DND-41 (cell line): ENCODE results near the gene MYEOV.

Source experiments
- ATAC-seq: fragments of 200-7000 bp; cut with Tn5 transposase; 3 replicates; pipeline ENCODE4 v1.9.1; 2021; ENCODE audit warnings: low read depth; ENCODE audit not compliant: insufficient read depth
- DNase-seq: peaks from one replicate; pipeline ENCODE4 v3.0.0-alpha.2; 2020
- H2AFZ ChIP-seq: 2 replicates; pipeline ENCODE4 v1.6.0; 2012; ENCODE audit warnings: low read depth, low read length
- H3K27ac ChIP-seq: 2 replicates; pipeline ENCODE4 v1.5.1; 2012; ENCODE audit warnings: low read length, inconsistent platforms
- H3K27me3 ChIP-seq: fragments of 200-600 bp; sonication (generic); 2 replicates; pipeline ENCODE4 v1.6.0; 2012; ENCODE audit warnings: low read length, mild to moderate bottlenecking, inconsistent platforms; ENCODE audit not compliant: insufficient read depth, poor library complexity
- H3K36me3 ChIP-seq: 2 replicates; pipeline ENCODE4 v1.5.1; 2012; ENCODE audit warnings: low read length, inconsistent platforms; ENCODE audit not compliant: insufficient read depth
- H3K4me1 ChIP-seq: 2 replicates; pipeline ENCODE4 v1.5.1; 2012; ENCODE audit warnings: mild to moderate bottlenecking, low read length; ENCODE audit not compliant: insufficient read depth
- H3K4me2 ChIP-seq: 2 replicates; pipeline ENCODE4 v1.6.0; 2012; ENCODE audit warnings: mild to moderate bottlenecking, moderate library complexity, low read length, inconsistent platforms; ENCODE audit not compliant: insufficient read depth
- H3K4me3 ChIP-seq, 2 experiments: fragments of 200-600 bp in 1 of 2; shearing (Covaris generic) in 1 of 2; 2 replicates each; pipeline ENCODE4 v1.5.1; 2012 to 2016; ENCODE audit warnings: inconsistent platforms in 2 of 2, low read length in 2 of 2, mild to moderate bottlenecking in 2 of 2, low read depth in 1 of 2, moderate library complexity in 1 of 2
- H3K79me2 ChIP-seq: 2 replicates; pipeline ENCODE4 v1.6.0; 2012; ENCODE audit warnings: low read length, inconsistent platforms; ENCODE audit not compliant: insufficient read depth
- H3K9ac ChIP-seq: 2 replicates; pipeline ENCODE4 v1.6.0; 2012; ENCODE audit warnings: low read depth, mild to moderate bottlenecking, inconsistent platforms, low read length, moderate library complexity
- H3K9me3 ChIP-seq: 2 replicates; pipeline ENCODE4 v1.5.1; 2012; ENCODE audit warnings: low read length, moderate library complexity, mild to moderate bottlenecking, inconsistent platforms; ENCODE audit not compliant: insufficient read depth, severe bottlenecking
- H4K20me1 ChIP-seq: 2 replicates; pipeline ENCODE4 v1.6.0; 2012; ENCODE audit warnings: low read length; ENCODE audit not compliant: insufficient read depth
- CTCF ChIP-seq: IDR thresholded peaks from 2 replicates; pipeline ENCODE4 v1.5.1; 2012; ENCODE audit warnings: borderline replicate concordance, low read length, moderate library complexity, mild to moderate bottlenecking; ENCODE audit not compliant: poor library complexity, severe bottlenecking; ENCODE audit errors: extremely low read depth
- EZH2 ChIP-seq: IDR thresholded peaks from 3 replicates; pipeline ENCODE4 v1.6.1; 2012; ENCODE audit warnings: borderline replicate concordance, low read depth, mild to moderate bottlenecking, moderate library complexity, low read length, inconsistent platforms; ENCODE audit not compliant: severe bottlenecking

The MYEOV gene

GRCh38 chr11:69290806-69291205, 3.1 kb upstream of the MYEOV start:
- Histone ChIP-seq H3K9ac (no peak overlapping the region), H3K4me2 (no peak overlapping the region), H3K36me3 (no peaks in the 10 kb centered on the region), H3K27ac (no peak overlapping the region), H2AFZ (no peak overlapping the region), H3K79me2 (no peaks in the 10 kb centered on the region), H4K20me1 (peaks cover 5% of the 10 kb centered on the region), H3K4me1 (peaks cover 7% of the 10 kb centered on the region), H3K27me3 (no peaks in the 10 kb centered on the region), H3K4me3 (no peak overlapping the region), H3K9me3 (no peaks in the 10 kb centered on the region)
- ATAC-seq (no peak), DNase-seq (no peak)
- no peak for TF ChIP-seq CTCF
- no peak for TF ChIP-seq EZH2

- Histone ChIP-seq H3K4me3 (no peak overlapping the region), H3K27ac (no peak overlapping the region), H3K4me1 (peaks cover 15% of the 10 kb centered on the region), H3K9ac (no peak overlapping the region), H2AFZ (no peak overlapping the region), H3K9me3 (no peaks in the 10 kb centered on the region), H3K4me2 (no peak overlapping the region), H3K36me3 (no peaks in the 10 kb centered on the region), H3K27me3 (no peaks in the 10 kb centered on the region), H3K79me2 (no peaks in the 10 kb centered on the region), H4K20me1 (peaks cover 10% of the 10 kb centered on the region)
- TF ChIP-seq EZH2, result no peak
- TF ChIP-seq CTCF, result no peak
- ATAC-seq, result no peak
- DNase-seq, result no peak
These were observed 2.4 kb upstream of the MYEOV start for GRCh38 chr11:69291459-69292110.

- H3K79me2 ChIP-seq, result no peaks in the 10 kb centered on the region
These were observed 1.7 kb upstream of the MYEOV start for GRCh38 chr11:69292221-69292648.

More at GRCh38 chr11:69292221-69292648, 1.7 kb upstream of the MYEOV start:
- no peak overlapping the region for H3K27ac ChIP-seq
- H4K20me1 ChIP-seq, result peaks cover 14% of the 10 kb centered on the region
- no peak overlapping the region for H3K4me3 ChIP-seq
- H3K36me3 ChIP-seq, result no peaks in the 10 kb centered on the region
- ATAC-seq (no peak), DNase-seq (peak; percentile 35)
- H3K4me1 ChIP-seq, result peaks cover 21% of the 10 kb centered on the region
- no peaks in the 10 kb centered on the region for H3K9me3 ChIP-seq
- TF ChIP-seq EZH2 (no peak), CTCF (peak; percentile 79)
- no peak overlapping the region for H3K9ac ChIP-seq
- H2AFZ ChIP-seq, result no peak overlapping the region
- H3K27me3 ChIP-seq, result no peaks in the 10 kb centered on the region
- no peak overlapping the region for H3K4me2 ChIP-seq
